SHP77 (cell line): Measurements from ENCODE around the gene CD164L2.

Experiments
- DNase-seq, 2 experiments: peaks; one replicate each; lab custom pipeline; 2025; lab: John Stamatoyannopoulos, UW

The CD164L2 gene

GRCh38 chr1:27405074-27405473, 21.9 kb upstream of the CD164L2 start:
- DNase-seq = no peak

GRCh38 chr1:27403931-27404330, 20.8 kb upstream of the CD164L2 start:
- DNase-seq = no peak

DNA sequence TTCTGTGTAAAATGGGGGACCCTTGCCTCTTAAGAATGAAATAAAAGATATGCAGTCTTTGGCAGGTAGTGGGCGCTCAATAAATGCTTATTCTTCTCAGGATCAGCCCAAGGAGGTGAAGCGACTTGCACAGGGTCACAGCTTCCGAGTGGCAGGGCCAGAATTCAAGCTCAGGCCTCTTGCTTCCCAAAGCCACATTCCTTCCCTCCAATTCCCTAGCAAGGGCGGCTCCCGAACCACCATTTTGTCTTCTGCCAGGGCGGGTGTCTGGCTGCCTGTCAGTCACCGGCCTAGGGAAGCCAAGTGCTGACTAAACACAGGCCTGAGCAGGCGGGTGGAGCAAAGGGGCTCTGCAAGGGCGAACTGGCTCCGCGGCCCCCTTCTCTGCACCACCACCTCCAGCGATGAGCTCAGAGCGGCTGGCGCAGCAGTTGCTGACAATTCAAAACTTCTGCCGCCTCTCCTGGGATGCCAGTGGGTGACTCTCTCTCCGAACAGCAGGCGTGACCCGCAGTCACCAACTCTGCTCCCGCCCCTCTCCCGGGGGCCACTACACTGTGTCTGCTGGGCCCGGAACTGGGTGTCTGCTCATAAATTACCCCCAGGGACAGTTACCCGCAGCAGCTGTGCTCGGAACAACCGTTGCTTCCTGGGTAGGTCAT, 20.1 kb upstream of the CD164L2 start:
- DNase-seq = no peak

- DNase-seq = peak in 1 of 2 experiments; percentile 63
Observed at GRCh38 chr1:27402349-27402754, 19.2 kb upstream of the CD164L2 start.

GRCh38 chr1:27400963-27401341, 17.8 kb upstream of the CD164L2 start:
- DNase-seq = no peak

- no peak for DNase-seq
Observed at GRCh38 chr1:27400082-27400962, 17.2 kb upstream of the CD164L2 start.

DNA sequence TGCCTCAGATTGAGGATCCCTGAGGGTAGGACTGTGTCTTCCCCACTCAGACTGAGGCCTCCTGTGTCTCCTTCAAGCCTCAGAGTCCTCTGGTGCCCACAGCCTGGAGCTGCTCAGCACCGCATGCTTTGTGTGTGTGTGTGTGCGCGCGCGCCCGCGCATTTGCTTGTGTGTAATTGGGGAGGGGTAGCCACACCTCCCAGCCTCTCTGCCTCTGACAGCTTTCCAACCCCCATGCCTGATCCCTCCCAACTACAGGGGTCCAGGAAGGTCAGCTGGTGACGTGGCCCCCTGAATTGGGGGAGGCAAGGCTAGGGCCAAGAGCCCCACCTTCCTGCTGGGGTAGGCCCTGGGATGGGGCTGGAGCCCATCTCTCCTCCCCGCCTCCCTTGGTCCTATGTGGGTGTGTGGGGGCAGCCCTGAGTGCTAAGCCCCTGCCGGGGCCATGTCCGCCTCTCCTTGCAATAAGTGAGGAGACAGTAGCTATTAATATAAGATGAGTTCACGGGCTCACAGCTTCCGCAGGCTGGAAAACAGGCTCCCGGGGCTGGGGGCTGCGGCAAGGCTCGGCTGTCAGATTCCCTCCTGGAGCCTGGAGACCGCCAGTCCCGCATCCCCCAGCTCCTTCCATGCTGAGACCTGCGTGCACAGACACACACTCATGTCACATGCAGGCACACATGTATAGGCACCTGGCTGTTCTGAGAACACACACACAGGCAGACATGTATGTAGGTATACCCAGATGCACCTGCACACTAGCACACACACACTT, 16.3 kb upstream of the CD164L2 start:
- DNase-seq = no peak

DNA sequence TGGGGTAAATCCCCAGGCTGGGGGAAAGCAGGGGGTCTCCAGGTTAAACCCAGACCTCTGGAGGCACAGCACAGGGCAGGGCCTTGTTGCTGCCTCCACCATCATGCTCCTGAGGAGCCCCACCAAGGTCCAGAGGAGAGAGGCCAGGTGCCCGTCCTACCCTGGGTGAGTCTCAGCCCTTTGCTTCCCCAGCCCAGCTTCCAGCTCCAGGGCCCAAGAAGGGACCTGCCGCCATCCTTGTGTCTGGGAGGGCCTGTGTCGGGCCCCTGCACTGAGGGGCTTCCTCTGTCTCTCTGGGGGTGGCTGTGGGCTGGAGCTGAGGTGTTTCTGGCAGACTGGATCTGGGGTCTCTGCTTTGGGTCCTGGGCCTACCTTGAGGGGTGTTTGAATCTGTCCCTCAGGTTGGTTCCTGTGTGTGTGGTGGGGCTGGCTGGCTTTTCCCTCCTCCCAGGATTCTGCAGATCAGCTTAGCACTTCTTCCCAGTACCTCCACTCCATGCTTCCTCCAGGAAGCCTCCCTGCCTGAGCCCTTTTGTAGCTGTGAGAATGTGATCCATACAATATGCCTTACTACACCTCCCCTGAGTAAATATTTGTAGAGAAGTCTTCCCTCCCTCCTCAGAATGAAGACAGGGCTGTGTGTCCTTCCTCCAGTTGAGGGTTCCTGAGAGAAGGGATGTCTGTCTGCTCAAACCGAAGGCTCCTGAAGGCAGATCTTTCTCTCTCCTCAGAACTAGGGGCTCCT, 15.4 kb upstream of the CD164L2 start:
- DNase-seq = no peak

DNA sequence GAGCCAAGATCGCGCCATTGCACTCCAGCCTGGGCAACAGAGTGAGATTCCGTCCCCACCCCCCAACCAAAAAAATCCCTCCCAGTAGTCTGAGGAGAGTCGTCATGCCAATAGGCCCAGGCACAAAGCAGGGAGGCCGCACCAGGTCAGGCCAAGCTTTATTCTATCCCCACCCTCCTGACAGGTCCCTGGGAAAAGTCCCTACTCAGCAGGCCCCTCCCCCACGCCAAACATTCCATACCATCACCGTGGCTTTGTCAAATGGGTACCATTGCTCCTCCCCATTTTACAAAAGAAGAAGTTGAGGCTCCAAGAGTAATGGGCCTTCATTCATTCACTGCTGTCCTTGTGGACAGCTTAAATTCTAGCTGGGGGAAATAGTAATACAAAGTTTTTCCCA, 14.6 kb upstream of the CD164L2 start:
- no peak for DNase-seq

- DNase-seq = no peak
Observed at GRCh38 chr1:27397110-27397509, 14.0 kb upstream of the CD164L2 start.

- peak; percentile 24 to 63 for DNase-seq
Observed at GRCh38 chr1:27395441-27396195, 12.5 kb upstream of the CD164L2 start.

DNA sequence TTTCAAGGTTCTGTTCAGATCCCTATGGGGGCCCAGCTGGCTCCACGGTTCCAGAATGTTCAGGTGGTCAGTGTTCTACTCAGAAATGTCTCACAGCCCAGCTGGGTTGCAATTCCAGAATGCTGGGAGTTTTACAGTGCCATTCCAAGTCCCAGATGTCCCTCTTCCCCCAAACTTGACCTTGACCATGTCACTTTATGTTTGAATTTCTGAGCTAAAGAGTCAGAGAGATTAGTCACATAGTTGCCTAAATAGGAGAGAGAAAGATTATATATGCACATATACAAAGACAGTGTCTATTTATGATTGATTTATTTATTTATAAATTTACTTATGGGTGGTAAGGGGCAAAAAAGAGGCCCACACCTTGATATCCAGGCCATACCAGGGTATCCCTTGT, 11.8 kb upstream of the CD164L2 start:
- no peak for DNase-seq

DNA sequence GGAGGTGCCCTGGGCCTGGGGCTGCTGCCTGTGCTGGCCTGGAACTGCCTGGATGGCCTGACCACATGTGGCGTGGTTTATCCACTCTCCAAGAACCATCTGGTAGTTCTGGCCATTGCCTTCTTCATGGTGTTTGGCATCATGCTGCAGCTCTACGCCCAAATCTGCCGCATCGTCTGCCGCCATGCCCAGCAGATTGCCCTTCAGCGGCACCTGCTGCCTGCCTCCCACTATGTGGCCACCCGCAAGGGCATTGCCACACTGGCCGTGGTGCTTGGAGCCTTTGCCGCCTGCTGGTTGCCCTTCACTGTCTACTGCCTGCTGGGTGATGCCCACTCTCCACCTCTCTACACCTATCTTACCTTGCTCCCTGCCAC, 11.1 kb upstream of the CD164L2 start:
- DNase-seq = no peak

- DNase-seq = no peak
Observed at GRCh38 chr1:27393641-27394281, 10.6 kb upstream of the CD164L2 start.

DNA sequence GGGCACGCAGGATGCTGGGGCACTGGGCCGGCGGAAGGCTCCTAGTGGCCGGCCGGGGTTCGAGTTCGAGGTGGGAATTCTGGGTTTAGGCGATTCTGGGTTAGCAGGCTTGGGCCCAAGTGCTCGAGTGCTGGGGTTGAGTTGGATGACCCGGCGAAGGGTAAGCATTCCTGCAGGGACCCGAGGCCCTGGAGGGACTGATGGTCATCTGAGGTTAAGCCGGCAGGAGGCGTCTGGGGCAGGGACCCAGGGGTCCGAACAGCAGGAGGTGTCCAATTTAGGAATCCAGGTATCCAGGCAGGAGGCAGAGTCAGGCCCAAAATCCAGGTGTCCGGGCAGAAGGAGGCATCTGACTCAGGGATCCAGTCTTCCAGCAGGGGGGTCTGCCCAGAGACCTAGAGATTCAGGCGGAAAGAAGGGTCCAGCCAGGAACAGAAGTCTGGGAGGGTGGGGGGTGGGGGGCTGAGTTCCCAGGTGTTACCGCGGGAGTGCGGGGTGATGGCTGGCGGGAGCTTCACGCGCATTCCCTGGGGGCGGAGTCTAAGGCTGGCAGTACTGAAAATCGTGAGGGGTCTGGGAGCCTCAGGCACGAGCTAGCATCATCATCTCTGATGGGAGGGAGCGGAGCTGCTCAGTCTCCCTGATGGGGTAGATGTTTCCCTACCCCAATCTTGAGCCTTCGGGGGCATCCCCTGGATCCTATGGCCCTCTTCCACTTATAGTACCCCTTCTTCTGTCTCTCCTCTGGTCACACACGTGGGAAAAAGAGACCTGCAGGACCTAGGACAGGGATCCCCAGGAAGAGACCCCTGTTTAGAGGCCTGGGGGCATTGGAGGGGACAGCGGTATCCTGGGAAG, 9.9 kb upstream of the CD164L2 start:
- peak in 1 of 2 experiments; percentile 15 for DNase-seq

- DNase-seq = peak; percentile 84 to 89
Observed at GRCh38 chr1:27392096-27392777, 9.1 kb upstream of the CD164L2 start, which contains the start of gene GPR3. Gene GPR3 (plus strand): TSS chr1:27392622. CDS start chr1:27393799, 1,177 bp downstream.

DNA sequence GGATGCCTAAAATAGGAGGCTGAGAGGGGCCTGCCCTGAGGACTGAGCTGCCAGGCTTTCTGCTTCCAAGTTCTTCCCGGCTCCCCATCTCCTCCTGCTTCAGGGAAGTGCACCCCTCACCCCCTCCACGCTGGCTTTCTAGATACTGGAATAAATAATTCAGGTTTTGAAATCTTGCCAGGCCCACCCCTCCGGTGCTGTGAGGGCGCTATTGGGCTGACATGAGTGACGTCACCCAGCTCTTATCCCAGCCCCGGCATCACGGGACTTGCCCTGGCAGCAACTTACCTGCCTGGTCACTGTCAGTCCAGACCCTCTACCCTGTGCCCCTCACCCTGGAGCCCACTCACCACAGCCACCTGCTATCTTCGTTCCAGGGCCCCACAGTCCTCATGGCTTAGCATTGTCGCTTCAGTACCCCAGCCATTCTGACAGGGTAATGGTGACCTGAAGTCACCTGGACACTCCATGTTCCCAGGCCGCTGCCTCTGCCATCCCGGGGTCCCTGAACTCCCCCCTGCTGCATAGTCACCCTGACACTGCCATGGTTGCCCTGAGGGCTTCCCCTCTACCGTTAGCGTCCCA, 8.5 kb upstream of the CD164L2 start:
- DNase-seq = peak; percentile 54 to 66

- peak; percentile 27 to 31 for DNase-seq
Observed at GRCh38 chr1:27388337-27389005, 5.3 kb upstream of the CD164L2 start.
